Type B pancreatic cell (in vitro differentiated cells): Measurements from ENCODE around the gene GRIK1. TPM values are rescaled to one million over a fixed set of nuclear protein-coding genes. Genes with fewer than 3 reads are reported as not detected.

ENCODE experiments used
- DNase-seq: peaks from one replicate; pipeline ENCODE4 v3.0.0; 2021; ENCODE audit warnings: mixed read lengths; ENCODE audit not compliant: unreplicated experiment; ENCODE audit errors: extremely low spot score
- H3K27ac Mint-ChIP-seq: 2 replicates; pipeline ENCODE4 v1.8.0; 2021; ENCODE audit warnings: mild to moderate bottlenecking, mixed read lengths
- H3K27me3 Mint-ChIP-seq: 2 replicates; pipeline ENCODE4 v1.8.0; 2021; ENCODE audit warnings: mixed read lengths
- H3K36me3 Mint-ChIP-seq: 2 replicates; pipeline ENCODE4 v1.8.0; 2021; ENCODE audit warnings: mixed read lengths
- H3K4me1 Mint-ChIP-seq: one replicate; pipeline ENCODE4 v1.8.0; 2021; ENCODE audit warnings: mixed read lengths; ENCODE audit not compliant: unreplicated experiment
- H3K4me3 Mint-ChIP-seq: 2 replicates; pipeline ENCODE4 v1.8.0; 2021; ENCODE audit warnings: mild to moderate bottlenecking, mixed read lengths
- H3K9me3 Mint-ChIP-seq: 2 replicates; pipeline ENCODE4 v1.8.0; 2021; ENCODE audit warnings: mixed read lengths
- CTCF ChIP-seq: fragments of 200-600 bp; sonication (generic); conservative IDR thresholded peaks from 2 replicates; pipeline ENCODE4 v1.5.0; 2021; ENCODE audit warnings: antibody characterized with exemption, mild to moderate bottlenecking
- total RNA-seq: library from RNA; stranded (reverse); gene quantifications from 2 replicates; pipeline ENCODE4 v1.2.1, GENCODE V29; 2021; ENCODE audit warnings: low replicate concordance

The GRIK1 gene
- total RNA-seq, 1 donor from 2014 or later = 6.1 TPM

- Mint-ChIP-seq H3K4me3 (no peak overlapping the region), H3K36me3 (no peaks in the 10 kb centered on the region), H3K4me1 (no peaks in the 10 kb centered on the region), H3K27ac (no peak overlapping the region), H3K9me3 (no peaks in the 10 kb centered on the region), H3K27me3 (no peaks in the 10 kb centered on the region)
- DNase-seq = no peak
- TF ChIP-seq CTCF = no peak
These were observed 391.8 kb downstream of the GRIK1 start for GRCh38 chr21:29547998-29548397.

GRCh38 chr21:29546071-29546470 is 393.7 kb downstream of the GRIK1 start:
- H3K27me3 Mint-ChIP-seq = no peaks in the 10 kb centered on the region
- DNase-seq = no peak
- H3K4me1 Mint-ChIP-seq = no peaks in the 10 kb centered on the region
- H3K27ac Mint-ChIP-seq = no peak overlapping the region
- H3K4me3 Mint-ChIP-seq = no peak overlapping the region
- H3K36me3 Mint-ChIP-seq = no peaks in the 10 kb centered on the region
- TF ChIP-seq CTCF = no peak
- no peaks in the 10 kb centered on the region for H3K9me3 Mint-ChIP-seq

- Mint-ChIP-seq H3K27me3 (no peaks in the 10 kb centered on the region), H3K4me3 (no peak overlapping the region), H3K27ac (no peak overlapping the region), H3K36me3 (no peaks in the 10 kb centered on the region), H3K9me3 (no peaks in the 10 kb centered on the region), H3K4me1 (peaks cover 3% of the 10 kb centered on the region)
- no peak for DNase-seq
- no peak for TF ChIP-seq CTCF
These were observed 399.5 kb downstream of the GRIK1 start for GRCh38 chr21:29540289-29540688.

- Mint-ChIP-seq H3K4me1 (peaks cover 3% of the 10 kb centered on the region), H3K36me3 (no peaks in the 10 kb centered on the region), H3K27ac (no peak overlapping the region), H3K27me3 (no peaks in the 10 kb centered on the region), H3K4me3 (no peak overlapping the region), H3K9me3 (no peaks in the 10 kb centered on the region)
- DNase-seq = no peak
- TF ChIP-seq CTCF = no peak
These were observed 401.7 kb downstream of the GRIK1 start for GRCh38 chr21:29538115-29538514.

GRCh38 chr21:29534448-29534847 is 405.3 kb downstream of the GRIK1 start:
- no peak overlapping the region for H3K27ac Mint-ChIP-seq
- H3K4me3 Mint-ChIP-seq = no peak overlapping the region
- H3K36me3 Mint-ChIP-seq = no peaks in the 10 kb centered on the region
- H3K4me1 Mint-ChIP-seq = no peaks in the 10 kb centered on the region
- no peak for DNase-seq
- TF ChIP-seq CTCF = no peak
- no peaks in the 10 kb centered on the region for H3K9me3 Mint-ChIP-seq
- no peaks in the 10 kb centered on the region for H3K27me3 Mint-ChIP-seq

GRCh38 chr21:29529139-29529538 is 410.7 kb downstream of the GRIK1 start:
- Mint-ChIP-seq H3K27me3 (no peaks in the 10 kb centered on the region), H3K4me1 (no peaks in the 10 kb centered on the region)
- no peak for TF ChIP-seq CTCF

More at GRCh38 chr21:29529139-29529538, 410.7 kb downstream of the GRIK1 start:
- no peak overlapping the region for H3K4me3 Mint-ChIP-seq
- H3K27ac Mint-ChIP-seq = no peak overlapping the region
- peaks cover 12% of the 10 kb centered on the region for H3K9me3 Mint-ChIP-seq
- H3K36me3 Mint-ChIP-seq = no peaks in the 10 kb centered on the region
- no peak for DNase-seq
